ENCODE data around the gene MANEA. TPM values are rescaled to one million over a fixed set of nuclear protein-coding genes. Genes with fewer than 3 reads are reported as not detected.

MANEA gene
- total and polyA plus RNA-seq, 2 of the 4 experiments (the other 2 are of a cell fraction), result 3.9 to 9.0 TPM

DNA sequence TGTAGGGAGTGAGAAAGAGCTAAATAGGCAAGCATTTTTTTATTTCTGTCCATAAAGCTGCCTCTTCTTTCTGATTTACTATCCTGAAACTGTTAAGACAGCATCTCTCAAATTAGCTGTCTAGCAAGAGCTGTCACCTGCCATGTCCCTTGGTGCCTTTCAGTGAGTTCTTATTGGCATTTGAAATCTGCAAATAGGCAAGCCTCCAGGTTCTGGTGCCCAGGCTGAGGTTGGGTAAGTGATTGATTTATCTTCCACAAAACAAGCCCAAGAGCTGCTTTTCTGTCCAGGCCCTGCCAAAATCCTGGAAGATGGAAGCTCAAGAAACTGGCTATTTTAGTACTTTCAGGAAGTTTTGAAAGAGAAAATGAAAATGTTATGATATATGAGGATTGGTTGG lies 22.4 kb downstream of the MANEA start:
- Histone ChIP-seq H2BK120ac (ENCODE audit: low read depth, low read length) (peak overlapping the region; percentile 56), H3K14ac (replicated peaks; ENCODE audit: low read depth, low read length) (peak overlapping the region; percentile 38), H3K18ac (ENCODE audit: low read depth, low read length) (peak overlapping the region; percentile 25; the same call in 1 of the 2 replicates), H3K23ac (ENCODE audit: low read depth, low read length) (peak overlapping the region; percentile 37; the same call in 1 of the 2 replicates), H4K20me1 (ENCODE audit: insufficient read depth, low read length) (no peaks in the 10 kb centered on the region), H4K8ac (ENCODE audit: low read depth in 2 of 2, low read length in 2 of 2) (peak overlapping the region in 1 of 2 experiments; percentile 37; a peak in 1 of 4 replicates), H2BK20ac (ENCODE audit: low read depth, low read length) (peak overlapping the region; percentile 40), H2BK5ac (ENCODE audit: low read depth, low read length, poor library complexity, severe bottlenecking) (peak overlapping the region; percentile 66), H3K9me3 (ENCODE audit: control insufficient read depth, insufficient read depth, low read length) (no peaks in the 10 kb centered on the region), H3K27ac (ENCODE audit: insufficient read depth, low read length) (no peak overlapping the region), H2BK15ac (ENCODE audit: low read depth, low read length) (no peak overlapping the region), H4K91ac (ENCODE audit: insufficient read depth, low read depth, low read length) (peak overlapping the region; percentile 12; the same call in 1 of the 2 replicates), H3K4me2 (ENCODE audit: low read depth, low read length) (peak overlapping the region; percentile 30), H3K36me3 (ENCODE audit: control insufficient read depth, insufficient read depth, low read length) (no peaks in the 10 kb centered on the region), H4K5ac (ENCODE audit: low read depth, low read length) (no peak overlapping the region), H3K9me1 (ENCODE audit: insufficient read depth, low read length) (no peaks in the 10 kb centered on the region), H2AK9ac (replicated peaks; ENCODE audit: low read depth, low read length, poor library complexity) (no peak overlapping the region), H3K56ac (ENCODE audit: extremely low read depth, insufficient read depth, low read length) (peak overlapping the region; percentile 24; the same call in 1 of the 2 replicates), H3K4me1 (ENCODE audit: control insufficient read depth, insufficient read depth, low read length) (no peaks in the 10 kb centered on the region), H2AK5ac (ENCODE audit: low read depth, low read length) (peak overlapping the region; percentile 15; the same call in 1 of the 2 replicates), H3K4me3 (ENCODE audit: insufficient read depth, low read depth, low read length) (no peak overlapping the region), H3K9ac (ENCODE audit: low read depth, low read length) (no peak overlapping the region), H3K27me3 (ENCODE audit: control insufficient read depth, insufficient read depth, low read length) (no peaks in the 10 kb centered on the region), H3K4ac (ENCODE audit: low read depth, low read length) (peak overlapping the region; percentile 44; the same call in 1 of the 2 replicates), H3K79me1 (ENCODE audit: low read depth in 1 of 2, low read length in 2 of 2) (0 out of 4 replicates have a peak, but pooled peaks cover 0 to under 1% of the 10 kb centered on the region in 2 experiments), H2AFZ (replicated peaks; ENCODE audit: low read length, poor library complexity) (no peak overlapping the region)
- in situ Hi-C loops (cut with MboI; ENCODE audit: low sequenced_read_pairs), result no loop called here
- no peak for TF ChIP-seq MXI1 (IDR thresholded peaks at IDR 0.05; ENCODE audit: borderline replicate concordance, low read depth, low read length)
- TF ChIP-seq NFE2L2 (IDR thresholded peaks at IDR 0.05; ENCODE audit: low read depth, low read length), result no peak
- no peak for TF ChIP-seq RCOR1 (IDR thresholded peaks at IDR 0.05; ENCODE audit: insufficient replicate concordance, low read length)
- TF ChIP-seq SMC3 (IDR thresholded peaks at IDR 0.05; ENCODE audit: low read depth, low read length), result no peak
- TF ChIP-seq POLR2A (IDR thresholded peaks at IDR 0.05; ENCODE audit: low read depth, low read length), result no peak
- TF ChIP-seq, protein P1, sequence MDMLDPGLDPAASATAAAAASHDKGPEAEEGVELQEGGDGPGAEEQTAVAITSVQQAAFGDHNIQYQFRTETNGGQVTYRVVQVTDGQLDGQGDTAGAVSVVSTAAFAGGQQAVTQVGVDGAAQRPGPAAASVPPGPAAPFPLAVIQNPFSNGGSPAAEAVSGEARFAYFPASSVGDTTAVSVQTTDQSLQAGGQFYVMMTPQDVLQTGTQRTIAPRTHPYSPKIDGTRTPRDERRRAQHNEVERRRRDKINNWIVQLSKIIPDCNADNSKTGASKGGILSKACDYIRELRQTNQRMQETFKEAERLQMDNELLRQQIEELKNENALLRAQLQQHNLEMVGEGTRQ (IDR thresholded peaks at IDR 0.05; ENCODE audit: low read depth, low read length), result no peak
- TF ChIP-seq MAFK (IDR thresholded peaks at IDR 0.05; ENCODE audit: low read depth, low read length), result no peak
- no peak for TF ChIP-seq FOS (IDR thresholded peaks at IDR 0.05; ENCODE audit: low read depth, low read length)
- TF ChIP-seq CHD1 (IDR thresholded peaks at IDR 0.05; ENCODE audit: low read depth, low read length), result no peak
- no peak for TF ChIP-seq BHLHE40 (IDR thresholded peaks at IDR 0.05; ENCODE audit: low read depth, low read length)
- TF ChIP-seq CEBPB (IDR thresholded peaks at IDR 0.05; ENCODE audit: low read depth, low read length), result no peak
- TF ChIP-seq MAZ (IDR thresholded peaks at IDR 0.05; ENCODE audit: borderline replicate concordance, low read depth, low read length), result no peak
- TF ChIP-seq, protein P2, sequence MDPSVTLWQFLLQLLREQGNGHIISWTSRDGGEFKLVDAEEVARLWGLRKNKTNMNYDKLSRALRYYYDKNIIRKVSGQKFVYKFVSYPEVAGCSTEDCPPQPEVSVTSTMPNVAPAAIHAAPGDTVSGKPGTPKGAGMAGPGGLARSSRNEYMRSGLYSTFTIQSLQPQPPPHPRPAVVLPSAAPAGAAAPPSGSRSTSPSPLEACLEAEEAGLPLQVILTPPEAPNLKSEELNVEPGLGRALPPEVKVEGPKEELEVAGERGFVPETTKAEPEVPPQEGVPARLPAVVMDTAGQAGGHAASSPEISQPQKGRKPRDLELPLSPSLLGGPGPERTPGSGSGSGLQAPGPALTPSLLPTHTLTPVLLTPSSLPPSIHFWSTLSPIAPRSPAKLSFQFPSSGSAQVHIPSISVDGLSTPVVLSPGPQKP (IDR thresholded peaks at IDR 0.05; ENCODE audit: borderline replicate concordance, low read depth, low read length), result no peak
- TF ChIP-seq, protein P3, sequence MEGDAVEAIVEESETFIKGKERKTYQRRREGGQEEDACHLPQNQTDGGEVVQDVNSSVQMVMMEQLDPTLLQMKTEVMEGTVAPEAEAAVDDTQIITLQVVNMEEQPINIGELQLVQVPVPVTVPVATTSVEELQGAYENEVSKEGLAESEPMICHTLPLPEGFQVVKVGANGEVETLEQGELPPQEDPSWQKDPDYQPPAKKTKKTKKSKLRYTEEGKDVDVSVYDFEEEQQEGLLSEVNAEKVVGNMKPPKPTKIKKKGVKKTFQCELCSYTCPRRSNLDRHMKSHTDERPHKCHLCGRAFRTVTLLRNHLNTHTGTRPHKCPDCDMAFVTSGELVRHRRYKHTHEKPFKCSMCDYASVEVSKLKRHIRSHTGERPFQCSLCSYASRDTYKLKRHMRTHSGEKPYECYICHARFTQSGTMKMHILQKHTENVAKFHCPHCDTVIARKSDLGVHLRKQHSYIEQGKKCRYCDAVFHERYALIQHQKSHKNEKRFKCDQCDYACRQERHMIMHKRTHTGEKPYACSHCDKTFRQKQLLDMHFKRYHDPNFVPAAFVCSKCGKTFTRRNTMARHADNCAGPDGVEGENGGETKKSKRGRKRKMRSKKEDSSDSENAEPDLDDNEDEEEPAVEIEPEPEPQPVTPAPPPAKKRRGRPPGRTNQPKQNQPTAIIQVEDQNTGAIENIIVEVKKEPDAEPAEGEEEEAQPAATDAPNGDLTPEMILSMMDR (conservative IDR thresholded peaks at IDR 0.05; ENCODE audit: low read depth, low read length), result no peak
- no peak for TF ChIP-seq RFX5 (IDR thresholded peaks at IDR 0.05; ENCODE audit: low read depth, low read length)
- no peak for TF ChIP-seq RAD21 (IDR thresholded peaks at IDR 0.05; ENCODE audit: low read length)
- no peak for ATAC-seq (ENCODE audit: low read depth)
- intact Hi-C loops (cut with micrococcal nuclease), result loop anchor here (2.0 kb wide), 1 partner anchor 23 kb away; the partner anchor contains the start of gene MANEA
- BruUV-seq (replicated peaks), result no TSS peak
- POLR2A ChIA-PET (ENCODE audit: unreplicated experiment), result interaction anchor here (0.6 kb wide), 1 partner anchor 107 kb away, joined by 4 read pairs; no protein-coding TSS in a partner anchor
- CTCF ChIA-PET, result interaction anchor here (1.1 kb wide), 1 partner anchor 9 kb away, joined by 3 read pairs; no protein-coding TSS in a partner anchor
- dilution Hi-C loops (cut with HindIII; ENCODE audit: low sequenced_read_pairs, unreplicated experiment), result no loop called here
- no peak for DNase-seq

Measured in IMR-90 (cell line).